Stimulated activated CD8-positive, alpha-beta memory T cell treated with anti-CD3 and anti-CD28 coated beads, Interleukin-4, amount 100 ng/mL, for 48 hours (primary cell): ENCODE data around the gene HOXD10.

Experiments used
- DNase-seq: peaks from one replicate; pipeline ENCODE4 v3.0.0-alpha.2; 2020

Gene HOXD10

DNA sequence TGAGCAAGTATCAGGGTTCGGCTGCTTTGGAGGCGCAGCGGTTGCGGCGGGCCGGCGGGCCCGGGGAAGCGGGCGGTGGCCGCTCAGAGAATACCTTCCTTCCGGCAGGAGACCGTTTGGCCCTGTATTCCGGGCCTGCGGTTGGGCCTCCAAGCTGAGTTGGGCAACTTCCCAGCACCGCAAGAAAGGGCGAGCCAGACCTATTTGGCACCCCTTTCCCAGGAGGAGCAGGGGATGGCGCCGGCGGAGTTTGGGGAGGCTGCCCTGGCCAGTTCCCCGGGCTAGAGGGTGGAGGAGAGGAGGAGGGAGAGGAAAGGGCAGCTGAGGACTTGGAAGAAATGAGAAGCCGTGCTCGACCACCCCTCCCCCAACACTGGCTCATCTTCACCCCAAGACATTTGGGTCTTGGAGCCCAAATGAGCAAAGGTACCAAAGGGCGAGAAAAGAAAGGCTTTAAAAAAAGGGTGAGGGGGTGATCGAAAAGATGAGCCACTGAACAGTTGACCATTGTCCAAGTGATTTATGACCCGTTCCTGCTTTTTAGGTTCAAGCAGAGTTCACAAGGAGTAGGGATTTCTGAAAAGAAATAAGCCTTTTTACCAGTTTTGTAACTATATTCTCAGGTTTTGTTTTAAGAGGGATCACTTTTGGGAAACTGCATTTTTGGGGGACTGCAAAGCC is 48.9 kb downstream of the HOXD10 start:
- DNase-seq, result no peak

DNA sequence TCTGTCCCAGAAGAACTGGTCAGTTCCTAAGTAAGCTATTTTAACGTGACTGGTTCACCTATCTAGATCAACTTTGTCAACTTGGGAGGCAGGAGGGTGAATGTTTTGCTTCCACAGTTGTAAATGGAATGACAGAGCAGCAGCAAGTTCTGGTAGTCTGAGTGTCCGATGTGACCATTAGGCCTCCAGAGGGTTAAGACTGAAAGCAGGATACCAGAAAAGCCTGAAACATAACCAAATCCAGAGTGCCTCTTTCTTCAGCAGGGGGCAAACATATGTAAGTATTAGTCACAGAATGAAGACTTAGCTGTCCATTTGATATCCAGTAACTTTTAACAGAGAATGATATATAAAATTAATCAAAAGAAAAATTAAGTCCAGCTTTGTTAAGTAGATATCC is 49.7 kb downstream of the HOXD10 start:
- no peak for DNase-seq

DNA sequence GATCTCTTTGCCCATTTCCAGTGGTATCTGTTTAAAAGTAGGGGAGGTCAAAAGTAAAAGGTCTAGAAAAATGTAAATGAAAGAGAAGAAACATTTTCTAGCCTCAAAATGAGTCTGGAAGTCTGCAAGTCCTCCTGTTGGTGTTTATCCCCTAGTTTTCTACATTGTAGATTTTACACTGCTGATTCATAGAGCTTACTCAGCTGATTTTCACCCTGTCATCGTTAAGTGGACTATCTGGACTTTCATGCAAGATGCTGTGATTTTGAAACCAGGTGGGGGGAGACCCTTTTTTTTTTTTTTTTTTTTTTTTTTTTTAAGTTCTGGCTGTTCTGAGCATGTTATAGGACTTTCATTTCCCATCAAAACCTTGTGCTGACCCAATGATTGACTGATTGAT is 50.8 kb downstream of the HOXD10 start:
- DNase-seq, result no peak

DNA sequence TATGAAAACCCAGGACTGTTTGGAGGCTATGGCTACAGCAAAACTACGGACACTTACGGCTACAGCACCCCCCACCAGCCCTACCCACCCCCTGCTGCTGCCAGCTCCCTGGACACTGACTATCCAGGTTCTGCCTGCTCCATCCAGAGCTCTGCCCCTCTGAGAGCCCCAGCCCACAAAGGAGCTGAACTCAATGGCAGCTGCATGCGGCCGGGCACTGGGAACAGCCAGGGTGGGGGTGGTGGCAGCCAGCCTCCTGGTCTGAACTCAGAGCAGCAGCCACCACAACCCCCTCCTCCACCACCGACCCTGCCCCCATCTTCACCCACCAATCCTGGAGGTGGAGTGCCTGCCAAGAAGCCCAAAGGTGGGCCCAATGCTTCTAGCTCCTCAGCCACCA is 52.6 kb downstream of the HOXD10 start:
- DNase-seq, result no peak
